NCI-H2227 treated with DMSO at 0.1 percent for 48 hours (cell line): ENCODE results near the gene CEP72.
"Not testable (repeated sequence)": the region's sequence is repeated elsewhere in the genome, so short reads cannot be mapped to it uniquely, and the experiment has no call there.

Experiments
- DNase-seq: peaks from one replicate; lab custom pipeline; 2025; lab: John Stamatoyannopoulos, UW

Gene CEP72

GRCh38 chr5:618450-618849, 6.3 kb downstream of the CEP72 start:
- DNase-seq = no peak

GRCh38 chr5:619444-619843, 7.3 kb downstream of the CEP72 start:
- no peak for DNase-seq

GRCh38 chr5:620152-620551, 8.0 kb downstream of the CEP72 start:
- no peak for DNase-seq

GRCh38 chr5:620586-621180, 8.5 kb downstream of the CEP72 start:
- DNase-seq = no peak

- no peak for DNase-seq
These were observed 9.2 kb downstream of the CEP72 start for GRCh38 chr5:621341-621761.

GRCh38 chr5:622359-622758, 10.2 kb downstream of the CEP72 start:
- no peak for DNase-seq

- DNase-seq = no peak
These were observed 10.9 kb downstream of the CEP72 start for GRCh38 chr5:622946-623522.

GRCh38 chr5:623531-623930, 11.4 kb downstream of the CEP72 start:
- DNase-seq = no peak

- no peak for DNase-seq
These were observed 12.2 kb downstream of the CEP72 start for GRCh38 chr5:624118-624950.

GRCh38 chr5:624951-625230, 12.8 kb downstream of the CEP72 start:
- no peak for DNase-seq

GRCh38 chr5:625516-625915, 13.4 kb downstream of the CEP72 start:
- DNase-seq = no peak

GRCh38 chr5:626850-627249, 14.7 kb downstream of the CEP72 start:
- no peak for DNase-seq

GRCh38 chr5:627840-628239, 15.7 kb downstream of the CEP72 start:
- no peak for DNase-seq

GRCh38 chr5:628351-629205, 16.4 kb downstream of the CEP72 start:
- DNase-seq = not testable (repeated sequence)

- no peak for DNase-seq
These were observed 21.4 kb downstream of the CEP72 start for GRCh38 chr5:633501-633955.

- no peak for DNase-seq
These were observed 22.1 kb downstream of the CEP72 start for GRCh38 chr5:634191-634590.

GRCh38 chr5:635306-636055, 23.3 kb downstream of the CEP72 start:
- no peak for DNase-seq

GRCh38 chr5:636951-637350, 24.8 kb downstream of the CEP72 start:
- DNase-seq = no peak

- DNase-seq = no peak
These were observed 25.7 kb downstream of the CEP72 start for GRCh38 chr5:637581-638450.

- DNase-seq = no peak
These were observed 26.5 kb downstream of the CEP72 start for GRCh38 chr5:638501-639252.
